ENCODE measurements around the gene EBI3. TPM values are rescaled to one million over a fixed set of nuclear protein-coding genes. Genes with fewer than 3 reads are reported as not detected.
A peak's percentile ranks its signal among the peaks of the same experiment; 100 is the strongest.

The EBI3 gene
- total and polyA plus RNA-seq, 11 donors, result 0.27 to 5.6 (median 0.88) TPM

DNA sequence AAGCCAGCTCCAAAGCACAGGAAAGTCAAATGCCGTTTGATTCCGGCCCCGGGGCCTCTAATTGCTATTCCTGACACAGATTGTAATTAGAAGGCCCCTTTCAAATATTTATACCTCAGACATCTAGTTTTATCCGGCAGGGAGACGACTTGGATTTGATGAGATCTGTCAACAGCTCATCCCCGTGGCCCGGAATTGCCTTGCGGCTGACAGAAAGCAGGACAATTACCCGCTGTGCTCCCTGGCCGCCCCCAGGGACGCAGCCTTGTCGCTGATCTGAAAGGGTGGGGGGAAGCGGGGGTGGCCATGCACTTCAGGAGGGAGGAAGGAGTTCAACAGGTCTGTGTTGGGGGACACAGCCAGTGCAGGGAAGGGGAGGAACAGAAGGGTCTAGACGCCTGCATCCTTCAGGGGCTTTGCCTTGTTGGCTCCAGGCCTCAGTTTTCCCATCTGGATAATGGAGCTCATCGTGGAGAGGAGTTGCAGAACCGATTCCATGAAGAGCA, 47.9 kb downstream of the EBI3 start:
- WGBS, 4 donors, result 15 to 20% (median 17%) methylated on average over 16 of the region's 16 CpGs
- peaks cover 0 to under 1% (median 0%) of the 10 kb centered on the region in 12 donors for H3K9me3 ChIP-seq
- H3K36me3 ChIP-seq, result peaks cover 0 to 5% (median 0%) of the 10 kb centered on the region in 9 donors
- H3K27me3 ChIP-seq, result peaks cover 14 to 46% (median 33%) of the 10 kb centered on the region in 9 donors
- no peak overlapping the region for H3K27ac ChIP-seq
- H3K4me1 ChIP-seq, result peaks cover 0 to 22% (median 9%) of the 10 kb centered on the region in 12 donors
- DNase-seq (no peak), ATAC-seq (no peak)
- H3K4me3 ChIP-seq, result no peak overlapping the region
- intact Hi-C loops (cut with DNase I), result loop anchor here in 2 of 10 donors (10.0 kb wide), 1 partner anchor 248 kb away; no protein-coding TSS in a partner anchor
- TF ChIP-seq, protein P1, sequence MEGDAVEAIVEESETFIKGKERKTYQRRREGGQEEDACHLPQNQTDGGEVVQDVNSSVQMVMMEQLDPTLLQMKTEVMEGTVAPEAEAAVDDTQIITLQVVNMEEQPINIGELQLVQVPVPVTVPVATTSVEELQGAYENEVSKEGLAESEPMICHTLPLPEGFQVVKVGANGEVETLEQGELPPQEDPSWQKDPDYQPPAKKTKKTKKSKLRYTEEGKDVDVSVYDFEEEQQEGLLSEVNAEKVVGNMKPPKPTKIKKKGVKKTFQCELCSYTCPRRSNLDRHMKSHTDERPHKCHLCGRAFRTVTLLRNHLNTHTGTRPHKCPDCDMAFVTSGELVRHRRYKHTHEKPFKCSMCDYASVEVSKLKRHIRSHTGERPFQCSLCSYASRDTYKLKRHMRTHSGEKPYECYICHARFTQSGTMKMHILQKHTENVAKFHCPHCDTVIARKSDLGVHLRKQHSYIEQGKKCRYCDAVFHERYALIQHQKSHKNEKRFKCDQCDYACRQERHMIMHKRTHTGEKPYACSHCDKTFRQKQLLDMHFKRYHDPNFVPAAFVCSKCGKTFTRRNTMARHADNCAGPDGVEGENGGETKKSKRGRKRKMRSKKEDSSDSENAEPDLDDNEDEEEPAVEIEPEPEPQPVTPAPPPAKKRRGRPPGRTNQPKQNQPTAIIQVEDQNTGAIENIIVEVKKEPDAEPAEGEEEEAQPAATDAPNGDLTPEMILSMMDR (IDR thresholded peaks at IDR 0.05), result no peak
- no peak for TF ChIP-seq POLR2A (IDR thresholded peaks at IDR 0.05)

DNA sequence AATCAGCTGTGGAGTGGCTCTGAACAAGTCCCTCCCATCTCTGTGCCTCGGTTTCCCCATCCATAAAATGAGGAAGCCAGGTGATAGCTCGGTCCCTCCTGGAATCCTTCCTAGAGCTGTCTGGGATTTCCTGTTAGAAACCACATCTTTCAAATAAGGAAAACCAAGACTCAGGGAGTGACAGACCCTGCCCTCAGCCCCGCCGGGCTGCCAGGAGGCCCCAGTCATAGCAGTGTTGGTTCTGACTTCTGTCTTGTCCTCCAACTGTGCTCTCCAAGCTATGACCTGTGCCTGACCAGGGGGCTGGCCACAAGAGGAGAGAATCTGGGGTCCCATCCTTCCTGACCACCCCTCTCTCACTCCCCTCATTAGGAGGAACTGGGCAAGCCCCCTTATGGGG, 48.7 kb downstream of the EBI3 start:
- H3K27me3 ChIP-seq, result peaks cover 14 to 51% (median 33%) of the 10 kb centered on the region in 9 donors
- no peaks in the 10 kb centered on the region for H3K9me3 ChIP-seq
- peaks cover 0 to 22% (median 9%) of the 10 kb centered on the region in 12 donors for H3K4me1 ChIP-seq
- H3K36me3 ChIP-seq, result no peaks in the 10 kb centered on the region
- ATAC-seq (no peak), DNase-seq (no peak)
- H3K4me3 ChIP-seq, result no peak overlapping the region
- WGBS, 4 donors, result 33 to 36% (median 35%) methylated on average over 4 of the region's 4 CpGs
- intact Hi-C loops (cut with DNase I), result loop anchor here in 2 of 10 donors (10.0 kb wide), 1 partner anchor 247 kb away; no protein-coding TSS in a partner anchor
- no peak overlapping the region for H3K27ac ChIP-seq
- TF ChIP-seq POLR2A (IDR thresholded peaks at IDR 0.05), result no peak
- TF ChIP-seq, protein P1 (IDR thresholded peaks at IDR 0.05), result no peak

DNA sequence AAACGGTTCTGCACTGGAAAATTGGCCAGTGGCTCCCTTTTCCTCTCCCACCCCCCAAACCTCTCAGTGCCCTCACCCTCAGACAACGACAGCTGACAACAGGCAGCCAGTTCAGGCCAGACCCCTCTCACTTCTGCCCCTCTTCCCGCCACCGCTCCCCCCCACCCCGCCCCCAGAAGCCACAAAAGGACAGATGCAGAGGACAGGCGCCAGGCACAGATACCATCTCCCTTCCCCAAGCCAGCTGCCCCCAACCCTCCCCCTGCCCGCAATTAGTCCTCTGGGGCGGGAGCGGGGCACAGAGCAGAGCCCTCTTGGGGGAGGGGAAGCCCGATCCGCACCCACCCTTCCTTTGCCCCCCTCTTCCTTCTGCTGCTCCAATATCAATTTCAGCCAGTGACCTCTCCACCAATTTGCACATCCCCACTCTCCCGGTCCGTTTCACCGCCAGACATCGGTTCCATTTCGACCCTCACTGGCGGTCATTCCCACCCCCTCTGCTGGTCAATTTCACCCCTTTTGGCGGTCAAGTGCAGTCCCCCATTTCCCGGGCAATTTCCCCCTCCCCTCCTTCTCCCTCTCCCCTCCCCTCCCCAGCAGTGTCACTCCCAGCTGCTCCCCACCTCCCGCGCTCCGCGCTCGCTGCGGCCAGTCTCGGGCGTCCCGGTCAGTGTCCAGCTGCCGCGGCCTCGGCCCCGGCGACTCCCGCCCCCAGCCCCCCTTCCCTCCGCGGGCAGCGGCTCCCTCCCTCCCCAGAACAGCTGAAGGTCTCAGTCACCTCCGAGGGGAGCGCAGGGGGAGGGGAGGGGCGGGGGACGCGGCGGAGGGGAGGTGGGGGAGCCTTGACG, 49.3 kb downstream of the EBI3 start, which contains the start of gene SHD:
SHD (plus strand) TSS at position 848 of the 848 bp plus-strand sequence. CDS start 798 bp downstream, outside the sequence.
- intact Hi-C loops (cut with DNase I), result loop anchor here in 2 of 10 donors (10.0 kb wide), 1 partner anchor 246 kb away; no protein-coding TSS in a partner anchor
- H3K9me3 ChIP-seq, result no peaks in the 10 kb centered on the region
- peak within 1 kb of the TSS; percentile 5 to 51 (median 38) for H3K4me3 ChIP-seq
- DNase-seq (no peak), ATAC-seq (no peak)
- peaks cover 14 to 54% (median 33%) of the 10 kb centered on the region in 9 donors for H3K27me3 ChIP-seq
- no peaks in the 10 kb centered on the region for H3K36me3 ChIP-seq
- TF ChIP-seq, protein P1 (IDR thresholded peaks at IDR 0.05), result no peak
- TF ChIP-seq POLR2A (IDR thresholded peaks at IDR 0.05), result no peak
- H3K27ac ChIP-seq, result no peak within 1 kb of the TSS
- WGBS, 4 donors, result 3 to 5% (median 4%) methylated on average over 29 to 42 of the region's 44 CpGs
- H3K4me1 ChIP-seq, result peaks cover 0 to 22% (median 9%) of the 10 kb centered on the region in 12 donors

DNA sequence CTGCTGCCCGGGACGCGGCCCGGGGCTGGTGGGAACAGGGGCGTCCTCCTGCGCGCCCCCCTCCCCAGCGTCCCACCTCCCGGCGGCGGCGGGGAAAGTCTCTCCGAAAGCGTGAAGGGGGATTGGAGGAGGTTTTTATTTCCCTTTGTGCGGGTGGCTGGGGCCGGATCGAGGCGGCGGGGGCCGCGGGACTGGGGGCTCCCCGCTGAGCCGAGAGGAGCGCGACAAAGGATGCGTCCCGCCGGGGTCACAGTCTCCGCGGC, 49.9 kb downstream of the EBI3 start:
- WGBS, 4 donors, result 1 to 2% (median 1%) methylated on average over 21 to 30 of the region's 30 CpGs
- ATAC-seq, result no peak
- H3K27me3 ChIP-seq, result peaks cover 14 to 54% (median 33%) of the 10 kb centered on the region in 9 donors

More for the DNA sequence above, 49.9 kb downstream of the EBI3 start:
- Histone ChIP-seq H3K9me3 (no peaks in the 10 kb centered on the region), H3K36me3 (no peaks in the 10 kb centered on the region), H3K27ac (no peak overlapping the region), H3K4me1 (peaks cover 0 to 22% (median 9%) of the 10 kb centered on the region in 12 donors), H3K4me3 (peak overlapping the region; percentile 3 to 51 (median 38))
- intact Hi-C loops (cut with DNase I), result loop anchor here in 2 of 10 donors (10.0 kb wide), 1 partner anchor 246 kb away; no protein-coding TSS in a partner anchor
- TF ChIP-seq, protein P1 (IDR thresholded peaks at IDR 0.05), result no peak
- TF ChIP-seq POLR2A (IDR thresholded peaks at IDR 0.05), result no peak
- no peak for DNase-seq

Data from heart left ventricle (tissue), 16 donors.